SKM-1 treated with dmso at 0.1 percent for 144 hours (cell line): Measurements from ENCODE around the gene ZRANB1.

Source experiments
- DNase-seq: peaks from one replicate; lab custom pipeline; 2025; ENCODE audit not compliant: unreplicated experiment; lab: John Stamatoyannopoulos, UW

The ZRANB1 gene

GRCh38 chr10:124918906-124919305 is 23.0 kb upstream of the ZRANB1 start:
- DNase-seq: no peak

- no peak for DNase-seq
These were observed 20.7 kb upstream of the ZRANB1 start for GRCh38 chr10:124921261-124921660.

- no peak for DNase-seq
These were observed 18.2 kb upstream of the ZRANB1 start for GRCh38 chr10:124923684-124924083.

- no peak for DNase-seq
These were observed 15.4 kb upstream of the ZRANB1 start for GRCh38 chr10:124926548-124926947.

GRCh38 chr10:124928087-124928486 is 13.8 kb upstream of the ZRANB1 start:
- no peak for DNase-seq

- DNase-seq: no peak
These were observed 13.4 kb upstream of the ZRANB1 start for GRCh38 chr10:124928545-124928944.

GRCh38 chr10:124935946-124936345 is 6.0 kb upstream of the ZRANB1 start:
- no peak for DNase-seq

- DNase-seq: no peak
These were observed 5.1 kb upstream of the ZRANB1 start for GRCh38 chr10:124936813-124937212.

GRCh38 chr10:124939290-124939689 is 2.6 kb upstream of the ZRANB1 start:
- DNase-seq: no peak

- no peak for DNase-seq
These were observed 620 bp downstream of the ZRANB1 start for GRCh38 chr10:124942317-124943169.

- no peak for DNase-seq
These were observed 1.6 kb downstream of the ZRANB1 start for GRCh38 chr10:124943301-124944092.

- DNase-seq: no peak
These were observed 3.1 kb downstream of the ZRANB1 start for GRCh38 chr10:124944982-124945381.

GRCh38 chr10:124946945-124947344 is 5.0 kb downstream of the ZRANB1 start:
- no peak for DNase-seq

GRCh38 chr10:124949543-124949942 is 7.6 kb downstream of the ZRANB1 start:
- DNase-seq: no peak

- no peak for DNase-seq
These were observed 10.2 kb downstream of the ZRANB1 start for GRCh38 chr10:124952123-124952522.

GRCh38 chr10:124953421-124953820 is 11.5 kb downstream of the ZRANB1 start:
- no peak for DNase-seq

GRCh38 chr10:124955243-124955642 is 13.3 kb downstream of the ZRANB1 start:
- DNase-seq: no peak

- DNase-seq: no peak
These were observed 13.9 kb downstream of the ZRANB1 start for GRCh38 chr10:124955868-124956267.

GRCh38 chr10:124956764-124957163 is 14.8 kb downstream of the ZRANB1 start:
- DNase-seq: no peak

- DNase-seq: peak; percentile 65
These were observed 15.6 kb downstream of the ZRANB1 start for GRCh38 chr10:124957404-124957947.

GRCh38 chr10:124959564-124959963 is 17.6 kb downstream of the ZRANB1 start:
- no peak for DNase-seq

GRCh38 chr10:124961248-124961570 is 19.3 kb downstream of the ZRANB1 start:
- no peak for DNase-seq
